Keratinocyte (primary cell): Measurements from ENCODE around the gene AKT1. TPM values are rescaled to one million over a fixed set of nuclear protein-coding genes. Genes with fewer than 3 reads are reported as not detected.

Experiments used
- DNase-seq: peaks from one replicate; pipeline ENCODE4 v3.0.0-alpha.2; 2011; ENCODE audit warnings: low read depth, missing footprints, low spot score
- FAIRE-seq: peaks from 2 replicates; lab custom pipeline; 2011; peaks lifted over from hg19 to GRCh38; lab: Jason Lieb, UNC
- H2AFZ ChIP-seq: 2 replicates; pipeline ENCODE4 v1.6.0; 2012; ENCODE audit warnings: low read length, control low read depth, inconsistent platforms; ENCODE audit not compliant: control insufficient read depth
- H3K27ac ChIP-seq: 2 replicates; pipeline ENCODE4 v1.5.1; 2011; ENCODE audit warnings: low read length; ENCODE audit not compliant: control insufficient read depth, insufficient read depth
- H3K27me3 ChIP-seq: 3 replicates; pipeline ENCODE4 v1.6.0; 2011; ENCODE audit warnings: low read length; ENCODE audit not compliant: control insufficient read depth, insufficient read depth; ENCODE audit errors: extremely low read depth
- H3K36me3 ChIP-seq, 2 experiments: 2 replicates in 1 of 2; 3 replicates in 1 of 2; pipeline ENCODE4 v1.5.1; 2011; ENCODE audit warnings: low read length in 2 of 2, mild to moderate bottlenecking in 1 of 2; ENCODE audit not compliant: control insufficient read depth in 2 of 2, insufficient read depth in 2 of 2; ENCODE audit errors: extremely low read depth in 1 of 2
- H3K4me1 ChIP-seq: 3 replicates; pipeline ENCODE4 v1.5.1; 2011; ENCODE audit warnings: low read length; ENCODE audit not compliant: control insufficient read depth, insufficient read depth; ENCODE audit errors: extremely low read depth
- H3K4me2 ChIP-seq: 3 replicates; pipeline ENCODE4 v1.6.0; 2011; ENCODE audit warnings: low read depth, low read length; ENCODE audit not compliant: control insufficient read depth, insufficient read depth; ENCODE audit errors: extremely low read depth
- H3K4me3 ChIP-seq, 3 experiments: fragments of 200-600 bp in 1 of 3; sonication (generic) in 1 of 3; 2 replicates in 2 of 3; 3 replicates in 1 of 3; pipeline ENCODE4 v1.5.1; 2011 to 2016; ENCODE audit warnings: low read length in 3 of 3, mild to moderate bottlenecking in 3 of 3, control low read depth in 2 of 3, inconsistent platforms in 1 of 3, low read depth in 1 of 3, mixed read lengths in 1 of 3, mixed run types in 1 of 3, moderate library complexity in 1 of 3; ENCODE audit not compliant: control insufficient read depth in 2 of 3, insufficient read depth in 2 of 3; ENCODE audit errors: extremely low read depth in 1 of 3
- H3K79me2 ChIP-seq: 2 replicates; pipeline ENCODE4 v1.6.0; 2012; ENCODE audit warnings: low read length; ENCODE audit not compliant: control insufficient read depth, insufficient read depth
- H3K9ac ChIP-seq: 3 replicates; pipeline ENCODE4 v1.6.0; 2011; ENCODE audit warnings: low read length; ENCODE audit not compliant: control insufficient read depth, insufficient read depth; ENCODE audit errors: extremely low read depth
- H3K9me1 ChIP-seq: 3 replicates; pipeline ENCODE4 v1.6.0; 2011; ENCODE audit warnings: low read length; ENCODE audit not compliant: control insufficient read depth, insufficient read depth; ENCODE audit errors: extremely low read depth
- H3K9me3 ChIP-seq: 2 replicates; pipeline ENCODE4 v1.5.1; 2012; ENCODE audit warnings: low read depth, low read length; ENCODE audit not compliant: control insufficient read depth
- H4K20me1 ChIP-seq: 3 replicates; pipeline ENCODE4 v1.6.0; 2011; ENCODE audit warnings: low read length; ENCODE audit not compliant: control insufficient read depth, insufficient read depth; ENCODE audit errors: extremely low read depth
- CTCF ChIP-seq, 3 experiments: IDR thresholded peaks in 1 of 3; conservative IDR thresholded peaks in 1 of 3; optimal IDR thresholded peaks in 1 of 3; 2 replicates in 2 of 3; 3 replicates in 1 of 3; pipeline versions ENCODE3 to v1.5.1; 2011; ENCODE audit warnings: low read length in 3 of 3, mild to moderate bottlenecking in 3 of 3, moderate library complexity in 2 of 3, control low read depth in 1 of 3, inconsistent platforms in 1 of 3; ENCODE audit not compliant: insufficient read depth in 2 of 3; ENCODE audit errors: extremely low read depth in 1 of 3
- EZH2 ChIP-seq: IDR thresholded peaks from one replicate; pipeline ENCODE4 v1.6.1; 2012; ENCODE audit warnings: inconsistent platforms, mild to moderate bottlenecking, low read length, moderate library complexity
- dilution Hi-C: fragments of 300-500 bp; cut with MboI; formaldehyde crosslinking; loops from one replicate; pipeline ENCODE4 v1.7.0; 2020; ENCODE audit warnings: low sequenced_read_pairs; ENCODE audit not compliant: extremely low pct_ligation_motif_present
- polyA plus RNA-seq, 5 experiments: library from polyadenylated mRNA; depleted of rRNA in 3 of 5; stranded (reverse) in 3 of 5; stranded (forward) in 1 of 5; unstranded in 1 of 5; fragments of >200 nt; gene quantifications; 1 replicate in 1 of 5; 2 replicates in 3 of 5; 3 replicates in 1 of 5; pipeline versions ENCODE4 v1.2.1 to v1.2.3, GENCODE V29; 2011 to 2012; ENCODE audit warnings: missing spikeins in 2 of 5, low read depth in 1 of 5, low replicate concordance in 1 of 5

AKT1 gene
- polyA plus RNA-seq, 1 donor (not counting 4 experiments of a cell fraction or from before 2014, with no cell fraction given), result 82.3 TPM

- TF ChIP-seq CTCF (optimal IDR thresholded peaks at IDR 0.05 in 1 of 3, IDR thresholded peaks at IDR 0.05 in 1 of 3, conservative IDR thresholded peaks at IDR 0.05 in 1 of 3; ENCODE audit: extremely low read depth in 1 of 3, insufficient read depth in 2 of 3, low read length in 3 of 3) (no peak), EZH2 (no peak)
- Histone ChIP-seq H3K27ac (no peak overlapping the region), H3K9ac (no peak overlapping the region), H3K4me2 (no peak overlapping the region), H3K27me3 (no peaks in the 10 kb centered on the region), H2AFZ (no peak overlapping the region), H4K20me1 (no peaks in the 10 kb centered on the region), H3K36me3 (peaks cover 25 to 26% of the 10 kb centered on the region in 2 experiments), H3K4me1 (no peaks in the 10 kb centered on the region), H3K79me2 (no peaks in the 10 kb centered on the region), H3K4me3 (no peak overlapping the region), H3K9me1 (no peaks in the 10 kb centered on the region), H3K9me3 (no peaks in the 10 kb centered on the region)
- DNase-seq, result no peak
- FAIRE-seq, result no peak
- dilution Hi-C loops, result no loop called here
These were observed 23.4 kb downstream of the AKT1 start for GRCh38 chr14:104771918-104772706.

GRCh38 chr14:104771374-104771773 lies 24.2 kb downstream of the AKT1 start:
- no peaks in the 10 kb centered on the region for H3K79me2 ChIP-seq
- H3K4me1 ChIP-seq, result no peaks in the 10 kb centered on the region
- H3K9ac ChIP-seq, result no peak overlapping the region
- no peak for TF ChIP-seq CTCF (optimal IDR thresholded peaks at IDR 0.05 in 1 of 3, IDR thresholded peaks at IDR 0.05 in 1 of 3, conservative IDR thresholded peaks at IDR 0.05 in 1 of 3; ENCODE audit: extremely low read depth in 1 of 3, insufficient read depth in 2 of 3, low read length in 3 of 3)
- no peak for TF ChIP-seq EZH2
- no peak for DNase-seq
- no peaks in the 10 kb centered on the region for H3K27me3 ChIP-seq
- H3K9me1 ChIP-seq, result no peaks in the 10 kb centered on the region
- peaks cover 21 to 25% of the 10 kb centered on the region in 2 experiments for H3K36me3 ChIP-seq
- no peak overlapping the region for H2AFZ ChIP-seq
- no peaks in the 10 kb centered on the region for H3K9me3 ChIP-seq
- H4K20me1 ChIP-seq, result no peaks in the 10 kb centered on the region
- H3K4me3 ChIP-seq, result no peak overlapping the region
- no peak overlapping the region for H3K27ac ChIP-seq
- no peak overlapping the region for H3K4me2 ChIP-seq
- FAIRE-seq, result no peak
- dilution Hi-C loops, result no loop called here
